ENCODE results near the gene GALK1.

- TF ChIP-seq POLR2A (IDR thresholded peaks at IDR 0.05) (no peak), CTCF (IDR thresholded peaks at IDR 0.05) (no peak)
Measured at GRCh38 chr17:75806822-75807500, 42.0 kb upstream of the GALK1 start.
